Fibroblast of skin of back (primary cell): ENCODE data around the gene THSD7B.
"Not testable (repeated sequence)": the region's sequence is repeated elsewhere in the genome, so short reads cannot be mapped to it uniquely, and the experiment has no call there.

Source experiments
- DNase-seq: peaks from one replicate; pipeline ENCODE4 v3.0.0-alpha.2; 2013

Gene THSD7B

GRCh38 chr2:136962105-136962725 lies 196.9 kb downstream of the THSD7B start:
- no peak for DNase-seq

GRCh38 chr2:136966485-136966884 lies 201.1 kb downstream of the THSD7B start:
- DNase-seq, result no peak

- no peak for DNase-seq
Measured at GRCh38 chr2:136980303-136980702, 215.0 kb downstream of the THSD7B start.

GRCh38 chr2:136981689-136982088 lies 216.3 kb downstream of the THSD7B start:
- not testable (repeated sequence) for DNase-seq

GRCh38 chr2:136985044-136985443 lies 219.7 kb downstream of the THSD7B start:
- DNase-seq, result no peak

- DNase-seq, result no peak
Measured at GRCh38 chr2:136986605-136987221, 221.4 kb downstream of the THSD7B start.

GRCh38 chr2:136990316-136990715 lies 225.0 kb downstream of the THSD7B start:
- DNase-seq, result no peak

GRCh38 chr2:136994793-136995192 lies 229.4 kb downstream of the THSD7B start:
- no peak for DNase-seq

GRCh38 chr2:136997557-136997956 lies 232.2 kb downstream of the THSD7B start:
- DNase-seq, result peak; percentile 6

GRCh38 chr2:137000811-137001210 lies 235.5 kb downstream of the THSD7B start:
- DNase-seq, result no peak

GRCh38 chr2:137002896-137003295 lies 237.6 kb downstream of the THSD7B start:
- no peak for DNase-seq

- no peak for DNase-seq
Measured at GRCh38 chr2:137005210-137005609, 239.9 kb downstream of the THSD7B start.

- no peak for DNase-seq
Measured at GRCh38 chr2:137007938-137008337, 242.6 kb downstream of the THSD7B start.

GRCh38 chr2:137009953-137010352 lies 244.6 kb downstream of the THSD7B start:
- no peak for DNase-seq

- no peak for DNase-seq
Measured at GRCh38 chr2:137020452-137021196, 255.3 kb downstream of the THSD7B start.

GRCh38 chr2:137021763-137022162 lies 256.4 kb downstream of the THSD7B start:
- DNase-seq, result no peak

GRCh38 chr2:137023205-137023604 lies 257.9 kb downstream of the THSD7B start:
- DNase-seq, result no peak

- no peak for DNase-seq
Measured at GRCh38 chr2:137031731-137032130, 266.4 kb downstream of the THSD7B start.

GRCh38 chr2:137036619-137037018 lies 271.3 kb downstream of the THSD7B start:
- DNase-seq, result no peak

GRCh38 chr2:137039482-137040152 lies 274.3 kb downstream of the THSD7B start:
- DNase-seq, result no peak

- DNase-seq, result no peak
Measured at GRCh38 chr2:137047369-137047768, 282.0 kb downstream of the THSD7B start.

- DNase-seq, result no peak
Measured at GRCh38 chr2:137048455-137048854, 283.1 kb downstream of the THSD7B start.

GRCh38 chr2:137049518-137049917 lies 284.2 kb downstream of the THSD7B start:
- no peak for DNase-seq
